Panc1 (cell line): Measurements from ENCODE around the gene UNC45B.

Experiments used
- POLR2AphosphoS5 ChIP-seq: IDR thresholded peaks from 2 replicates; pipeline ENCODE4 v1.6.1; 2012; ENCODE audit warnings: mild to moderate bottlenecking, low read depth, low read length, moderate library complexity
- TF ChIP-seq, protein P1 (sequence below): fragments of 450-650 bp; IDR thresholded peaks from 2 replicates; pipeline ENCODE4 v1.5.1; 2017; ENCODE audit warnings: mild to moderate bottlenecking

GRCh38 chr17:35149941-35150340 lies 2.3 kb downstream of the UNC45B start:
- TF ChIP-seq POLR2AphosphoS5, result no peak
- TF ChIP-seq, protein P1, sequence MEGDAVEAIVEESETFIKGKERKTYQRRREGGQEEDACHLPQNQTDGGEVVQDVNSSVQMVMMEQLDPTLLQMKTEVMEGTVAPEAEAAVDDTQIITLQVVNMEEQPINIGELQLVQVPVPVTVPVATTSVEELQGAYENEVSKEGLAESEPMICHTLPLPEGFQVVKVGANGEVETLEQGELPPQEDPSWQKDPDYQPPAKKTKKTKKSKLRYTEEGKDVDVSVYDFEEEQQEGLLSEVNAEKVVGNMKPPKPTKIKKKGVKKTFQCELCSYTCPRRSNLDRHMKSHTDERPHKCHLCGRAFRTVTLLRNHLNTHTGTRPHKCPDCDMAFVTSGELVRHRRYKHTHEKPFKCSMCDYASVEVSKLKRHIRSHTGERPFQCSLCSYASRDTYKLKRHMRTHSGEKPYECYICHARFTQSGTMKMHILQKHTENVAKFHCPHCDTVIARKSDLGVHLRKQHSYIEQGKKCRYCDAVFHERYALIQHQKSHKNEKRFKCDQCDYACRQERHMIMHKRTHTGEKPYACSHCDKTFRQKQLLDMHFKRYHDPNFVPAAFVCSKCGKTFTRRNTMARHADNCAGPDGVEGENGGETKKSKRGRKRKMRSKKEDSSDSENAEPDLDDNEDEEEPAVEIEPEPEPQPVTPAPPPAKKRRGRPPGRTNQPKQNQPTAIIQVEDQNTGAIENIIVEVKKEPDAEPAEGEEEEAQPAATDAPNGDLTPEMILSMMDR, result no peak
